T follicular helper cell (primary cell): ENCODE data around the gene APBA1.

Experiments used
- DNase-seq: peaks from one replicate; pipeline ENCODE4 v3.0.0-alpha.2; 2020; ENCODE audit warnings: low read depth
- total RNA-seq, 2 experiments: gene quantifications; one replicate each; lab custom pipeline; 2026; lab: John Stamatoyannopoulos, UW

The APBA1 gene
- 0.39 to 2.5 reads per million in 2 experiments for total RNA-seq

DNA sequence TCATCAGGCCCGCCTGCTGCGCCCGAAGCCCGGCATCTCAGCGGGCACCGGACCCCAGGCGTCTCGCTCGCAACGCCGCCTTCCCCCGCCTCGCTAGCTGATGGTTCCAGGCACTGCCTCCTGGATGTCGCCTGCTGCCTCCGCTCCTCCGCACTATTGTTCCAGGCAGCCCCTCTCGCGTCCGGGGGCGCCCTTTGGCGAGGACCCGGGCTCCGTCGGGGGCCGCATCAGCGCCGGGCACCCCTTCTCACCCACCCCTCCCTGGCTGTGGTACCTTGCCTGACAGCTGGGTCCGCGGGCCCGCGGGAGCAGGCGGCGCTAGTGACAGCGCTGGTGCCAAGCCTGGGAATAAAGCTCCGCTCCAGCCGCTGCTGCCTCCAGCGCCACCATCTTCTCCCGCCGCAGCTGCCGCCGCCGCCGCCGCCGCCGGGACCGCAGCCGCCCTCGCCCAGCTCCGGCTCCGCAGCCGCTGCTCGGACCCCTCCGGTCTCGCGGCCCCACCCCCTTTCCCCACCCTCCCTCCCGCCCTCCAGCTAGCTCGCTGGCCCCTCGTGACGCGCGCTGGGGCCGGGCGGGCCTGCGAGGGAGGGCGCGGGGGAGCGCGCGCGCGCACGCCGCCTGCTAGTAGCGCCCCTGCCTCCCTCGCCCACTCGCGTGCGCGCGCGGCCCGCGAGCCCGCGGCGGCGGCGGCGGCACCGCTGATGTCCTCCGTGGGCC is at the start of gene APBA1:
Gene APBA1, minus strand, starts transcription at position 493 of the 717 bp plus-strand sequence.
- DNase-seq, result peak; percentile 18

DNA sequence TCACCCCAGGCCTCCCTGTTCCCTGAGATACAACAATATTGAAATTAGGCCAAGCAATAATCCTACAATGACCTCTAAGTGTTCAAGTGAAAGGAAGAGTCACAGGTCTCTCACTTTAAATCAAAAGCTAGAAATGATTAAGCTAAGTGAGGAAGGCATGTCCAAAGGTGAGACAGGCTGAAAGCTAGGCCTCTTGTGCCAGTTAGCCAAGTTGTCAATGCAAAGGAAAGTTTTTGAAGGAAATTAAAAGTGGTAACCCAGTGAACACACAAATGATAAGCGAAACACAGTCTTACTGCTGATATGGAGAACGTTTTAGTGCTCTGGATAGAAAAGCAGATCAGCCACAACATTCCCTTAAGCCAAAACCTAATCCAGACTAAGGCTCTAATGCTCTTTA is 47.8 kb upstream of the APBA1 start:
- no peak for DNase-seq

DNA sequence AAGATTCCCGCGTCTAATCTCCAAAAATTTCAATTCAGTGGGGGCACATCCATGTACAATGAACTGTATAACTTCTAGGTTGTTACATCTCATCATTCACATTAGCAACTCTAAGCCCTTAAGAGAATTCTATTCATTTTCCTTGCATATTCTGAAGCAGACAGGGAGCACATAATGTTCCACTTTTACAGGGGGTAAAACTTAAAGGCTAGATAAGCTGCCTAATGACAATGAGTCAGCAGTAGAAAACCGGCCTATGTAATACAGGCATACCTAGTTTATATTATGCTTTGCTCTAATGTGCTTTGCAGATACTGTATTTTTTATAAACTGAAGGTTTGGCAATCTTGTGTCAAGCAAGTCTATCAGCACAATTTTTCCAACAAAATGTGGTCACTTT is 47.2 kb upstream of the APBA1 start:
- no peak for DNase-seq

DNA sequence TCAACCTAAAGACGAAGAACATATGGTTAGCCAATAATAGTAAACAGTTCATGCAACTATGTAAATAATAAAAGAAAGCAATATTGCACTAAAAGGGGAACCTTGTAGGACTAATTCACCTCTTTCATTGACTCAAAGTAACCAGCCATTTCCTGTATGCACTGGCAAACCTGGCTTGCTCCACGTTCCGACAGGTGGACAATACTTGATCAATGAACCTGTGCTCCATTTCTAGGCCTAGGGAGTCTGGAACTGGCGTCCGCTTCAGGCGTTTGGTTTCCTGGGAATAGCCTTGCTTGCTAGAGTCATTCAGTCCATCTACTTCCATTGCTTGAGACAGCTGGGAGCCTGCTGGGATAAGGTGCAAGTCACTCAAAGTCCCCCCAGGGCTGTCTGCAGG is 46.0 kb upstream of the APBA1 start:
- no peak for DNase-seq

DNA sequence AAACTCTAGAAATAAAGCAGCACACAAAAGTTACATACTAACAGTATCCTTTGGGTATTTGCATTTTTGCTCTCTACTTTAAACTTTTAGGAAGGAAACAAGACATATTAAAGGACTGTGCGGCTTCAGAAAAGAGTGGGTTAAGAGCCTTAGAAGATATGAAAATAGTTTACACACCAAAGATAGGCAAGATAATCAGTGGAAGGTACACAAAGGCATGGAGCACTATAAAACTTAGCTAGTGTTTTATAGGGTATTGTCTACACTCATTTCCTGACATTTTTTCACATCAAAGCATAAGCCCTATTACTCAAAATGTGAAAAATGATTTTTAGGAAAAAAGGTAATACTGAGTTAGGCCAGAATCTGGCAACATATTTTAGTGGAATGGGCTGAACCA is 43.7 kb upstream of the APBA1 start:
- DNase-seq, result no peak

DNA sequence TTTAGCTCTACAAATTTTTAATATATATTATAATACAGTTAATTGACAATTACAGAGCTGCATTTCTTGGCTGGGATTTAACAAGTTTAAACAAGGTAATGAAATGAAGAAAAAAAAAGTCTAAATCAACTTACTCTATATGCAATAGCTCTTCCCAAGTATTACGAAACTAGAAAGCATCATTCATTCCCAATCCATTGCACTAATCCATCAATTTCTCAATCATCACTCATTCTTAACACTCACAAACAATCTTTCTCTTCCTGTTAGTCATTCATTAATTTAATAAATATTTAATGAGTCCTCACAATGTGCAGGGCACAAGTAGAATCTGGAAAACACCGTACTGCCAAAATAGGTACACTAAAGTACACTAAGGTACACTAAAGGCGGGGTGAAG is 42.9 kb upstream of the APBA1 start:
- DNase-seq, result no peak

DNA sequence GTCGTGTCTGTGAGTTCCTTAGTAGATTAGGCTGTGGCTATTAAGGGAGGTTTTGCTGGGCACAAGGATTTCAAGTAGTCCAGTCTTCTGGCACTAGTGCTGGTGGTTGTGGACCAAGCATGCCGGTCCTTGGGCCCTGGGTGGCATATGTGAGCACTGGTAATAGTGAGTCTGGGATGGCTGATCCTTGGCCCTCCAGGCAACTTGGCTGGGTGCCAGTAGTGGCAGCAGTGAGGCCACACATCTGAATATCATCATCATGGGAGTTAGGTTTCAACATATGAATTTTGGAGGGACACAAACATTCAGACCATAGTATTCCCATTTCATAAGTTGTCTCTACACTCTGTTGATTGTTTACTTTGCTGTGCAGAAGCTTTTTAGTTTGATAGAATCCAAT is 25.3 kb upstream of the APBA1 start:
- no peak for DNase-seq

DNA sequence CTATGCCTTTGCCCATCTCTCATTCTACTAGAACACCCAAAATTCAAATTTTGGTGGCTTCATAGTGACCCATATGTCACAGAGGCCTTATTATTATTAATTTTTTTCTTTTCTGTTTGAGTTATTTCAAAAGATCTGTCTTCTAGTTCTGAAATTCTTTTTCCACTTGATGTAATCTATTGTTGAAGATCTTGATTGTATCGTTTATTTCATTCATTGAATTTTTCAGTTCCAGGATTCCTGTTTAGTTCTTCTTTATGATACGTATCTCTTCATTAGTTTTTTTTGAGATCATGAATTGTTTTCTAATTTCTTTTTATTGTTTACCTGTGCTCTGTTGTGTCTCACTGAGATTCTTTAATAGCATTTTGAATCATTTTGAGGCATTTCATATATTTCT is 24.6 kb upstream of the APBA1 start:
- no peak for DNase-seq

DNA sequence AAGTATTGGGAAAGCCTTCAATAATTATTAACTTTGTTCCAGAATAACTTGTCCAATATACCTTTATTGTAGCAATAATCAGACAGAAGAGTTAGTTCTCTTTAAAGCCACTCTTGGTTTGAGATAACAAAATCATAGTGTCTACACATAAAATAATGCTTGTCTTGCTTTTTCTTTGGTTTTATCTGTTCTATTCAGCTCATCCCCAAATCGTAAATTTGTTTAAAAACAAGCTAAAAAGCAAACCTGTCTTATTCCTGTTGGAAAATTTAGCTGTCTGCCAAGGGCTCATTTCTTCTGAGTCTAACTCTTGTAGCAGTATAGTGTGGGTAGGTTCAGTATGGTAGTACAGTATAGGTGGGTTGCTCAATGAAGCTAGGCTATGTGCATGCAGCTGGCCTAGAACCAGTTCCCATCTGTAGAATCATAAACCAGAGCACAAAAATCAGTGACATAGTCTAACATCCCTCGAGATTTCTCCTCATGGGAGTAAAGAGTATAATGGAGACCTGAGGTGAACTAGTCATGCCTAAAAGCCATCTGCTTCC is 17.9 kb upstream of the APBA1 start:
- no peak for DNase-seq

DNA sequence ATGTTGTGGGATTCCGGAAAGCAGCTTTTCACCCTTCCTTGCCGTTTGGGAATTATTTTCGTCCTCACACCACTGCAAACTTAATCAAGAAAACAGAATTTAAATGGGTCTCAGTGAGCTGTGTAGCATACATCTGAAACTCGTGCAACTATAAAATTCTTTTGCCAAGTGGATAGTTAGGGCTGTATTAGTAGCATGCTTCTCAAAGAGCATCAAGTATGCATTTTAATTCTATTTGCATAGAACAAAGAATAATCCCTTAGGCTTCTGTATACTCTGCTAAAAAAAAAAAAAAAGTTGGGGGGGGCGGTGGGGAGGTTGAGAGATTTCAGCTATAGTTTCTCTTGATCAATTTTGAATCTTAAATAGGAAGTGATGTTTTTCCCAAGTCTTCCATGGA is 11.8 kb upstream of the APBA1 start:
- DNase-seq, result no peak

DNA sequence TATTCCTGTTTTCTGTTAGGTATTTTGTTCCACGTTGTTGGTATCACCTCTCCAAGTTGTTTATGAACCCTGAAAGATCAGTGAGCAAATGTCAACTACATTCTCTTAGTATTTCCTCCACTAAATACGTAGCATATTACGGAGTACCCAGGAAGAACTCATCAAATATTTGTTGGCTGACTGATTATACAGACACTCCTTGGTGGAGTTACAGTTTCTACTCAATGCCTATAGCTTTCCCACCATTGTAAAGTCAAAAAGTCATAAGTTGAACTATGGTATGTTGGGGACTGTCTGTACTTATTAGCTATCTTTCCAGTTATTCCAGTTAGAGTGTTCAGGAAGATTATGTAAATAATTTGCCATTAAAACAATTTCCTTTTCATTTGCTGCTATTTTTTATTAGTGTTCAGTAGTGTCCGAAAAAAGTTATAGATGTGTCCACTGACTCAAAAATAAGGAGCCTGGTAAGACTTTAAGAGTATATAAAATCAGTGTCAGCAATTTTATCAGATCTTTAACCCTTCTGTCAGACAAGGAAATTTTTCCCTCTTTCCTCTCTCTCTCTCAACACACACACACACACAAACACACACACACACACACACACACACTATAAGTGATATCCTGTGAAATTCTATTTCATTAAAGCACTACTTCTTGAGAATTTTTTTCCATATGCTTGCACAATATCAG is 6.8 kb upstream of the APBA1 start:
- no peak for DNase-seq

DNA sequence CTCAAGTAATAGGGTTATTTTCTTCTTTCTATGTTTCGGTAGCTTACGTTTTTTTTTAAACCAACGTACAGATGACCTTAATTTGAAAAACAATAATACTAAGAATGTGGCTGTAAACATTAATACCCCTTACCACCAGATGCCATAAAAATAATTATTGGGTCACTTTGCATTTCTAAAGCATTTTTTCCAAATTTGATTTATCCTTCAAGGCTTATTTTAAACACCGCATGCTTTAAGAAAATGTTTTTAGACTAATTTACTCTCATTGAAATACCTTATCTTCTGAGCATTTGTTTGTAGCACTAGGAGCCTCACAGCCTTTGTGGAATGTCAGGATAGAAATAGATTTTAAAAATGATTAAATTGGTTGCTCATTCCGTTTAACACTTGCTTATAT is 5.8 kb upstream of the APBA1 start:
- no peak for DNase-seq

DNA sequence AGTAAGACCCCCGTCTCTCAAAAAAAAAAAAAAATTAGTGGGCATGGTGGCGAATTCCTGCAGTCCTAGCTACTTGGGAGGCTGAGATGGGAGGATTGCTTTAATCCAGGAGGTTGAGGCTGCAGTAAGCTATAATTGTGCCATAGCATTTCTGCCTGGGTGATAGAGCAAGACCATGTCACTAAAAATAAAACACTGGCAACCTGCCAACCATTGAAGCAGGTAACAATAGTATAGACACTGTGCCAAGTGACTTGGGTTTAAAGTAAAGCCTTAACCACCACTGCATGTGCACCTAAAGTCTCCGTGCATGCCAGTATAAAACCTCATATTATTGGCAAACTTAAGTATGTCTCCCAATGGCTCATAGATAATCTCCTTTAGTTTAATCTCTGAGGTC is 3.4 kb upstream of the APBA1 start:
- no peak for DNase-seq

DNA sequence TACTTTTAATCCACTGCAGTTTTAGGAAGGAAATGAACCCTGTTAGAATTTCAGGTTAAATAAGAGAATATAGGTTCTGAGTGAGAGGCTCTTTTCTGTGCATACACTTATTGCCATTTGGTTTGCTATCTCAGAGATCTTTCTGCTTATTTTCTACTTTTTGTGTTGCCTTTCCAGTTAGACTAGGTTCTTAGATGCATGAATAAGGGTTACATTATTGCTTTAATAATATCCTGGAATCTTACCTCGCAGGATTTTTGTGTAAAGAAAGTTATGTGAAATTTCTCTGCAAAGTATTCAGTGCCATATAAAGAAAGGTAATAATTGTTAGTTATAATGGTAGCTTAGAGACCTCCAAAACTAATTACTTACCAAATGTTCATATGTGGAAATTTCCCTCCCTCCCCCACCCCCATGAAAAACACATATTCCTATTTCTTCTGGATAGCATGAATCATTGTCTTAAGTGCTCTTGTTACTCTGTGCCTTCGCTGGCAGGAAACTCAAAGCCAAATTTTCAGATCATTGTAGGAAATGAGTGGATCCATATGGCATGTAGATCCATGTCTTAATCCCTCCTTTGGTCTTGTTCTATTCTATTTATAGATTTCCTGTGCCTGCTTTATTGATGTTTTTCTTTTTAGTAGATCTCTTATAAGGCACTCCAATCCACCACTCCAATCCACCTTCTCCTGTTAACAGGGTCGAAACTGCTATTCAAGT is 2.7 kb upstream of the APBA1 start:
- DNase-seq, result no peak

DNA sequence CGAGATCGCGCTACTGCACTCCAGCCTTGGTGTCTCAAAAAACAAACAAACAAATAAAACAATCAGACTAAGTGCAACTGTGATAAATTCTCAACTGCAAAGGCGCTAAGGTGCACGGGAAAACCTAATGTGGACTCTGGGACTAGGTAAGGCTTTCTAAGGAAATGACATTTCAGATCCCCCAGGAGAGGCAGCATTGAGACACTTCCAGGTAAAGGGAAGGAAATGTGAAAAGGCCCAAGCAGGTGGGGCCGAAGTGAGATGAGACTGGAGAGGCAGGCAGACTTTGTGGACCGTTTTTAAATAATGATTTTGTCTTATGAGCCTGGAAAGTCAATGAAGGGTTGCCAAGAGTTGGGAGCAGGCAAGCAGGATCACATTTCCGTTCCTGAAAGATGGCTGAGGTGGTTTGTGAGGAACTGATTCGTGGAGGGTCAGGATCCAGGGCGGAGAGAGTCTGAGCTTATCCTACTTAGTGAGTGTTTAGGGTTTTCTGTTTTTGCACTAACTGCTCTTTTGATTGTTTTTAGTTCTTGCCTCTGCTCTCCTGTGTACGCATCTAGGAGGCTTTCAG is 2.0 kb upstream of the APBA1 start:
- no peak for DNase-seq

DNA sequence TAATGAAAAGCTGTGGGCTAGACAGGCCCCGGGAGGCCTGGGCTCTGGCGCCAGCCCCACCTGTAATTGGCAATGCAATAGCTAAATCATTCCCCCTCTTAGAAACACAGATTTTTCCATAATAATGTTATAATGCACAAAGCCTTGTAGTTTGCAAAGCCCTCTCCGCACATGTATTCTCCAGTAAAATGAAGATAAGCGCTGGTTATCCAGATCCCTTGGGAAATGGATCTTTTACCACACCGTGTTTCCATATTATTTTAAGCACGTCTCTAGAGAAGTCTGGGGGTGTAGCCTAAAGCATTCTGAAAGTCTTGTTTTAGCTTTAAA is 1.1 kb upstream of the APBA1 start:
- no peak for DNase-seq

DNA sequence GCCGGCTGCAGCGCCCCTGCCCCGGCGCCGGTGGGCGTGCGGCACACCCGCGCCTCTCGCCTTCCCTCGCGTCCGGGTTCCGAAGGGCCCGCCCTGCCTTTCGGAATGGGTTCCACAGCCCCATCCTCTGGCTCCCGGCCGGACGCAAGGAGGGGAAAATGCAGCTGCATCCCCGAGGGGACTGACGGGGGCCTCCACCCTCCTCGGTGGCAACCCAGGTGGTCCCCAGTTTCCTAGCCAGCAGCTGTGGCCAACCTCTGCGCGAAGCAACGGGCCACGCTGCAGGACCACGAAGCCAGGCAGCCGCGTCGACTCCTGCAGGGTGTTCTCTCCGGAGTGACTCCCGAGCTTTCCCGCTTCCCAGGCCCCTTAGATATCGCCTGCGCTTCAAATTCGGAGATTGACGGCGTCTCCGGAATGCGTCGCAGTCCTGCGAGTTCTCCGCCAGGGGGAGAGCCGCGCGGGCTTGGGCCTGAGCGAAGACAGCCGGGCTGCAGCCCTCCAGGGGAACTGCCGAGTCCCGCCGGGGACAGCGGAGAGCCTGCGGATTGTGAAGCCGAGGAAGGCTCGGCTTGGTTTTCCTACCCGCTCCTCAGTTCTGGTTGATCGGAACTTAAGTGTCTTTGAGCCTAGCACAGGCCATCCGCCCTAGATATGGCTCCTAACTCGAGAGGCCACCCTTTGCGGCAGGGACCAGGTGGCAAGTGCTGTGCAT is 582 bp upstream of the APBA1 start:
- DNase-seq, result peak; percentile 60

DNA sequence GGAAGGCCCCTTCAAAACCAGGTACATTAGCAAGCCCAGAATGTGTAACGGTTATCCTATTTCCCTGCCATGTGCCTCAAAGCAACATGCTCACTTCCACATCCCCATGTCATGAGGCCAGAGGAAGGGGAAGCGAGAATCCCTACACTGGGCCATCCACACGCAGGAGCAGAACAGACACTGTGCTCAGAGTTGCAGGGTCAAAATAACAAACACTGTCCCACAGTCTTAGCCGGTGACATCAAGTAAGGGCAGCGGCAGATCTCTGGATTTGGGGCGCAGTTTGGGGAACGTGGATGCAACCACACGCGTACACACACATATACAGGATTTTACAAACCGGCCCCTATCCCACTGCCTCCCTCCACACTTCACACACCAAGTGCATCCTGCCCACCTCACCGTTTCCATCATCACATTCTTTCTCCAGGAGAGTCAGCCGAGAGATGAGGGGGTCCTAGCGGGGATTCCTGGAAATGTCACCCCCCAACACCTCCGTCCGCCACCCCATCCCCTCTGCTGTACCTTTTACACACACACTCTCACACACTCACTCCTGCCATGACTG is 776 bp downstream of the APBA1 start:
- no peak for DNase-seq

DNA sequence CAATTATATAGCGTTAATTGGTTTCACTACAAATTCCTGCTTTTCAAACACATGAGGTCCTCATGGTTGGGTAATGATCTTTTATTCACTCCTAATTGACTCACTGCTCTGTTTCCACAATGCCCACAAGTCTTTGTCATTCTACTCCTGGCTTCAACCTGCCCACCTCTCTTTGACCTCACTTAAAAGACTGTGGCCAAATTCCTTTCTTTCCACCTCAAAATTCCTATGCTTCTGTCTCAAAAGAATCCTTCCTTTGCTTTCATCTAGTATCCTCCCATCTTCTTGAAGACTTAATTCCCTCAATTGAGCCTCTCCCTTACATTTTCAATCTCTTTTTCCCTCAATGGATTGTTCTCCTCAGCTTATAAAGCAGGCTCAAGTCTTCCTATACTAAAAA is 4.9 kb downstream of the APBA1 start:
- DNase-seq, result no peak

DNA sequence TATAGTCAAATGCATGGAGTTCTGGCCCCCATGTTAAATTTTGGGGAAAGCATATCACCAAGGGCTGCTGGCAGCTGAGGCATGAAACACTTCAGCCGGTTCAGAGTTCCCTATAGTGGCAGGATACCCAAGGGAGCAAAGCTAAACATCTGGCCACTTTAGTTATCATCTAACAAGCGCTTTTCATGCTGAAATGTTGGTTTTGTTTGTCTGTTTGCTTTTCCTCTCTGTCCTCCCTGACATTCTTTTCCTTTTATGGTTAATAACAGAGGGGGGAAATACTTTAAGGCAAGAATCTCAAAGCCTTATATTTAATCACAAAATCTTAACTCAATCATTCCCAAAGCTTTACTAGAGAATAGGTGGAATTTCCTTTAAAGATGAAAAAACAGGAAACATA is 11.9 kb downstream of the APBA1 start:
- DNase-seq, result no peak

DNA sequence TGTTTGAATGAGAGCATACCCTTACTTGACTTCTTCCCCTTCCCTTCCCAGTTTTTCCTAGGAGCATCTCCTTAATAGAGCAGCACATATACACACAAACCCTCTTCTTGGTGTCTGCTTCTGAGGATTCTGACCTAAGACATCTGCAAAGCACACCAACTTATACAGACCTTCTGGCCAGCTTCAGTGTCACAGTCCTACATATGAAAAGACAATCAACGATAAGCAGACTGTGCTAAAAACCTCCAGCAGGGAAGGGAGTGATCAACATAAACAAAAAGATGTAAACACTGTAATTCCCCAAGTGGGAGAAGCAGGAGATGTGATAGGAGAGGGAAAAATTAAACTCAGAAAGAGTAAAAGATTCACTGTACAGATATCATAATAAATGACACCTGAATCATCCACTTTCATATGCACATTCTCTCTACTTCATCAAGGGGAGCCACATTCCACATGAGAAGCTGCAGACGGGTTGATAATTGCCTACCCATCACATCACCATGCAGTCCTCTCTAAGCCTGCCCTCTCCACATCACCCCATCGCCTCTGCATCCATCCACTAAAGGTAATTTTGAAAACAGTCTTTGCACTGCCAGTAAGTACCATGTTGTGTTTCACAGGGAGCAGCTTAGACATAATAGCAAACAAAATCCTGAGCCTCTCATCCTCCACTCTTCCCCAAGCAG is 13.0 kb downstream of the APBA1 start:
- DNase-seq, result no peak
